Stimulated activated naive B cell treated with anti-CD40 and anti-IgM and Interleukin-4, amounts not matched to agents 10 μg/mL and 1 μg/mL and 100 μg/mL, for 72 hours (primary cell): ENCODE data around the gene FGF22.
"Not testable (repeated sequence)": the region's sequence is repeated elsewhere in the genome, so short reads cannot be mapped to it uniquely, and the experiment has no call there.

Experiments used
- ATAC-seq, 2 donors: fragments of 150-1000 bp; cut with Tn5 transposase; replicated peaks; 2 replicates each; pipeline ENCODE4 v1.10.0; 2021; ENCODE audit warnings: moderate library complexity in 1 of 2
- DNase-seq: peaks from one replicate; pipeline ENCODE4 v3.0.0; 2021
- H3K27ac Mint-ChIP-seq: one replicate; pipeline ENCODE4 v1.8.0; 2022; ENCODE audit warnings: mild to moderate bottlenecking, mixed read lengths
- H3K27me3 Mint-ChIP-seq, 2 donors: one replicate each; pipeline ENCODE4 v1.8.0; 2022; ENCODE audit warnings: mixed read lengths in 2 of 2
- H3K36me3 Mint-ChIP-seq, 2 donors: one replicate each; pipeline ENCODE4 v1.8.0; 2022; ENCODE audit warnings: mixed read lengths in 2 of 2, mild to moderate bottlenecking in 1 of 2
- H3K4me1 Mint-ChIP-seq, 2 donors: one replicate each; pipeline ENCODE4 v1.8.0; 2022; ENCODE audit warnings: mixed read lengths in 2 of 2, mild to moderate bottlenecking in 1 of 2
- H3K4me3 Mint-ChIP-seq, 2 donors: one replicate each; pipeline ENCODE4 v1.8.0; 2022; ENCODE audit warnings: mild to moderate bottlenecking in 2 of 2, mixed read lengths in 2 of 2, moderate library complexity in 1 of 2
- H3K9me3 Mint-ChIP-seq, 2 donors: one replicate each; pipeline ENCODE4 v1.8.0; 2022; ENCODE audit warnings: mixed read lengths in 2 of 2, mild to moderate bottlenecking in 1 of 2

FGF22 gene

GRCh38 chr19:622666-623065, 17.0 kb upstream of the FGF22 start:
- H3K4me1 Mint-ChIP-seq, result no peaks in the 10 kb centered on the region
- H3K36me3 Mint-ChIP-seq, result peaks cover 31 to 47% of the 10 kb centered on the region in 2 donors
- no peak for ATAC-seq
- H3K27me3 Mint-ChIP-seq, result peaks cover 0 to 3% of the 10 kb centered on the region in 2 donors
- no peak overlapping the region for H3K4me3 Mint-ChIP-seq
- H3K9me3 Mint-ChIP-seq, result no peaks in the 10 kb centered on the region
- no peak overlapping the region for H3K27ac Mint-ChIP-seq
- DNase-seq, result no peak

GRCh38 chr19:623175-623916, 16.3 kb upstream of the FGF22 start:
- no peaks in the 10 kb centered on the region for H3K9me3 Mint-ChIP-seq
- H3K27ac Mint-ChIP-seq, result no peak overlapping the region
- ATAC-seq (no peak), DNase-seq (no peak)
- H3K4me1 Mint-ChIP-seq, result no peaks in the 10 kb centered on the region
- H3K4me3 Mint-ChIP-seq, result no peak overlapping the region
- peaks cover 31 to 46% of the 10 kb centered on the region in 2 donors for H3K36me3 Mint-ChIP-seq
- peaks cover 0 to 3% of the 10 kb centered on the region in 2 donors for H3K27me3 Mint-ChIP-seq

- Mint-ChIP-seq H3K36me3 (peaks cover 30 to 46% of the 10 kb centered on the region in 2 donors), H3K4me1 (peaks cover 3% of the 10 kb centered on the region in 2 donors), H3K27ac (no peak overlapping the region), H3K4me3 (no peak overlapping the region), H3K9me3 (no peaks in the 10 kb centered on the region), H3K27me3 (peaks cover 0 to under 1% of the 10 kb centered on the region in 2 donors)
- ATAC-seq, result no peak
- no peak for DNase-seq
Observed at GRCh38 chr19:623974-624373, 15.7 kb upstream of the FGF22 start.

- peaks cover 4 to 5% of the 10 kb centered on the region in 2 donors for H3K4me1 Mint-ChIP-seq
- no peak overlapping the region for H3K4me3 Mint-ChIP-seq
- H3K27ac Mint-ChIP-seq, result no peak overlapping the region
Observed at GRCh38 chr19:624433-625109, 15.1 kb upstream of the FGF22 start.

GRCh38 chr19:625257-625656, 14.4 kb upstream of the FGF22 start:
- peaks cover 25 to 45% of the 10 kb centered on the region in 2 donors for H3K36me3 Mint-ChIP-seq
- no peak overlapping the region for H3K27ac Mint-ChIP-seq
- peaks cover 9% of the 10 kb centered on the region in 2 donors for H3K4me1 Mint-ChIP-seq
- H3K27me3 Mint-ChIP-seq, result no peaks in the 10 kb centered on the region
- H3K4me3 Mint-ChIP-seq, result no peak overlapping the region
- no peaks in the 10 kb centered on the region for H3K9me3 Mint-ChIP-seq
- DNase-seq, result no peak
- no peak for ATAC-seq

More at GRCh38 chr19:624433-625109, 15.1 kb upstream of the FGF22 start:
- H3K27me3 Mint-ChIP-seq, result no peaks in the 10 kb centered on the region
- H3K9me3 Mint-ChIP-seq, result no peaks in the 10 kb centered on the region
- DNase-seq, result no peak
- no peak for ATAC-seq
- H3K36me3 Mint-ChIP-seq, result peaks cover 28 to 46% of the 10 kb centered on the region in 2 donors

GRCh38 chr19:626566-626965, 13.1 kb upstream of the FGF22 start:
- H3K27me3 Mint-ChIP-seq, DNase-seq, H3K27ac Mint-ChIP-seq, H3K9me3 Mint-ChIP-seq, H3K4me3 Mint-ChIP-seq, ATAC-seq: not testable (repeated sequence)
- H3K36me3 Mint-ChIP-seq, result peaks cover 32 to 47% of the 10 kb centered on the region in 2 donors
- H3K4me1 Mint-ChIP-seq, result peaks cover 14 to 22% of the 10 kb centered on the region in 2 donors

- peaks cover 21 to 31% of the 10 kb centered on the region in 2 donors for H3K4me1 Mint-ChIP-seq
- DNase-seq (no peak), ATAC-seq (no peak)
- H3K27ac Mint-ChIP-seq, result no peak overlapping the region
- no peak overlapping the region for H3K4me3 Mint-ChIP-seq
- no peaks in the 10 kb centered on the region for H3K27me3 Mint-ChIP-seq
- peaks cover 32 to 49% of the 10 kb centered on the region in 2 donors for H3K36me3 Mint-ChIP-seq
- no peaks in the 10 kb centered on the region for H3K9me3 Mint-ChIP-seq
Observed at GRCh38 chr19:628168-628567, 11.5 kb upstream of the FGF22 start.

GRCh38 chr19:629515-629914, 10.2 kb upstream of the FGF22 start:
- peaks cover 28 to 43% of the 10 kb centered on the region in 2 donors for H3K4me1 Mint-ChIP-seq
- DNase-seq, H3K27me3 Mint-ChIP-seq, H3K9me3 Mint-ChIP-seq, ATAC-seq, H3K4me3 Mint-ChIP-seq, H3K27ac Mint-ChIP-seq: not testable (repeated sequence)
- H3K36me3 Mint-ChIP-seq, result peaks cover 32 to 40% of the 10 kb centered on the region in 2 donors

- no peaks in the 10 kb centered on the region for H3K27me3 Mint-ChIP-seq
- H3K4me3 Mint-ChIP-seq, result no peak overlapping the region
- DNase-seq (no peak), ATAC-seq (no peak)
- no peak overlapping the region for H3K27ac Mint-ChIP-seq
- H3K4me1 Mint-ChIP-seq, result peaks cover 28 to 43% of the 10 kb centered on the region in 2 donors
- peaks cover 32 to 39% of the 10 kb centered on the region in 2 donors for H3K36me3 Mint-ChIP-seq
- H3K9me3 Mint-ChIP-seq, result no peaks in the 10 kb centered on the region
Observed at GRCh38 chr19:629961-630714, 9.5 kb upstream of the FGF22 start.

- no peaks in the 10 kb centered on the region for H3K27me3 Mint-ChIP-seq
- ATAC-seq, result peak; percentile 33 to 44
- DNase-seq, result peak; percentile 37
- H3K27ac Mint-ChIP-seq, result peak overlapping the region; percentile 98
- peak overlapping the region; percentile 95 to 99 for H3K4me3 Mint-ChIP-seq
- H3K9me3 Mint-ChIP-seq, result no peaks in the 10 kb centered on the region
- H3K4me1 Mint-ChIP-seq, result peaks cover 35 to 43% of the 10 kb centered on the region in 2 donors
- peaks cover 23 to 29% of the 10 kb centered on the region in 2 donors for H3K36me3 Mint-ChIP-seq
Observed at GRCh38 chr19:632579-633067, 7.1 kb upstream of the FGF22 start.

- H3K9me3 Mint-ChIP-seq, result no peaks in the 10 kb centered on the region
- peaks cover 22 to 26% of the 10 kb centered on the region in 2 donors for H3K36me3 Mint-ChIP-seq
- H3K27me3 Mint-ChIP-seq, result no peaks in the 10 kb centered on the region
- DNase-seq (peak; percentile 94), ATAC-seq (peak; percentile 92 to 96)
- peaks cover 36 to 43% of the 10 kb centered on the region in 2 donors for H3K4me1 Mint-ChIP-seq
- peak within 1 kb of the TSS; percentile 95 to 99 for H3K4me3 Mint-ChIP-seq
- peak within 1 kb of the TSS; percentile 98 for H3K27ac Mint-ChIP-seq
Observed at GRCh38 chr19:633068-633785, 6.5 kb upstream of the FGF22 start, which contains the start of gene POLRMT. Gene POLRMT (minus strand): TSS chr19:633537. CDS start chr19:633512, 25 bp downstream.

- Mint-ChIP-seq H3K9me3 (no peaks in the 10 kb centered on the region), H3K4me3 (peak overlapping the region; percentile 95 to 99), H3K27me3 (no peaks in the 10 kb centered on the region), H3K4me1 (peaks cover 33 to 43% of the 10 kb centered on the region in 2 donors), H3K36me3 (peaks cover 15 to 18% of the 10 kb centered on the region in 2 donors), H3K27ac (peak overlapping the region; percentile 98)
- ATAC-seq (peak in 1 of 2 donors; percentile 3), DNase-seq (no peak)
Observed at GRCh38 chr19:633786-634639, 5.7 kb upstream of the FGF22 start.
